ENCODE results near the gene ATAD3B. TPM values are rescaled to one million over a fixed set of nuclear protein-coding genes. Genes with fewer than 3 reads are reported as not detected.

Gene ATAD3B
- total RNA-seq, 1 experiment from 2014 or later: 63.6 TPM

DNA sequence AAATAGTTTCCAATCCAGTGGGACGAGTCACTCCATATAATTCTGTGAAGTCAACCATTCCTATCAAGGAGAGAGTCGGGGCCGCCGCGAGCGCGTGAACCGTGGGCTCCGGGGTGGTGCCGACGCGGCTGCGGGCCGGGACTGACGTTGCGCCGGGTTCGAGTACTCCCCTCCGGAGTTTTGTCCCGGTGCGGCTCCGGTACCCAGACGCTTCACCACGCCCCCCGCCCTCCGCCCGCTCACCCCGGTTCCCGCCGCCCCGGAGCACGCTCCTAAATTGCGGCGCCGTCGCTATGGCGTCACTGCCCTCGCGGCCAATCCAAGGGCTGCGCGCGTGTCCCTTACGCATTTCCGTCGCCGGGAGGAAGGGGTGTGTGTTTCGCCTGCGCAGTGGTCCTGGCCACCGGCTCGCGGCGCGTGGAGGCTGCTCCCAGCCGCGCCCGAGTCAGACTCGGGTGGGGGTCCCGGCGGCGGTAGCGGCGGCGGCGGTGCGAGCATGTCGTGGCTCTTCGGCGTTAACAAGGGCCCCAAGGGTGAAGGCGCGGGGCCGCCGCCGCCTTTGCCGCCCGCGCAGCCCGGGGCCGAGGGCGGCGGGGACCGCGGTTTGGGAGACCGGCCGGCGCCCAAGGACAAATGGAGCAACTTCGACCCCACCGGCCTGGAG is at the start of gene ATAD3B (continued):
- TF ChIP-seq ARID4B (CRISPR knock-in tag; IDR thresholded peaks at IDR 0.05; ENCODE audit: borderline replicate concordance) (peak; percentile 80; the same call in 1 of the 2 replicates), NR1H2 (CRISPR knock-in tag; IDR thresholded peaks at IDR 0.05) (no peak), JUN (CRISPR knock-in tag; IDR thresholded peaks at IDR 0.05) (no peak), PRRX2 (CRISPR knock-in tag; IDR thresholded peaks at IDR 0.05) (no peak), GRHL2 (CRISPR knock-in tag; IDR thresholded peaks at IDR 0.05; ENCODE audit: insufficient replicate concordance, severe bottlenecking) (no peak), ZBTB21 (CRISPR knock-in tag; IDR thresholded peaks at IDR 0.05; ENCODE audit: borderline replicate concordance) (peak; percentile 63; the same call in 1 of the 2 replicates), GABPB1 (CRISPR knock-in tag; IDR thresholded peaks at IDR 0.05) (no peak), FOXK1 (CRISPR knock-in tag; IDR thresholded peaks at IDR 0.05) (peak; percentile 98), TEAD4 (CRISPR knock-in tag; IDR thresholded peaks at IDR 0.05) (0 out of 2 replicates have a peak, but pooled peaks have one; percentile 40), TEAD1 (CRISPR knock-in tag; IDR thresholded peaks at IDR 0.05) (peak; percentile 71; the same call in 1 of the 2 replicates), EMX1 (CRISPR knock-in tag; IDR thresholded peaks at IDR 0.05) (no peak), IRF1 (CRISPR knock-in tag; IDR thresholded peaks at IDR 0.05) (no peak), USF2 (CRISPR knock-in tag; IDR thresholded peaks at IDR 0.05) (peak; percentile 57), CDX4 (CRISPR knock-in tag; IDR thresholded peaks at IDR 0.05; ENCODE audit: borderline replicate concordance) (no peak), SMAD3 (CRISPR knock-in tag; IDR thresholded peaks at IDR 0.05; ENCODE audit: borderline replicate concordance) (no peak), ZNF121 (CRISPR knock-in tag; IDR thresholded peaks at IDR 0.05) (no peak), STAT6 (CRISPR knock-in tag; conservative IDR thresholded peaks at IDR 0.05; ENCODE audit: low read depth) (no peak), ZNF232 (CRISPR knock-in tag; IDR thresholded peaks at IDR 0.05) (no peak), SOX15 (CRISPR knock-in tag; IDR thresholded peaks at IDR 0.05) (no peak), TCF7 (CRISPR knock-in tag; IDR thresholded peaks at IDR 0.05; ENCODE audit: low read depth) (no peak)
- TF ChIP-seq, protein P1, sequence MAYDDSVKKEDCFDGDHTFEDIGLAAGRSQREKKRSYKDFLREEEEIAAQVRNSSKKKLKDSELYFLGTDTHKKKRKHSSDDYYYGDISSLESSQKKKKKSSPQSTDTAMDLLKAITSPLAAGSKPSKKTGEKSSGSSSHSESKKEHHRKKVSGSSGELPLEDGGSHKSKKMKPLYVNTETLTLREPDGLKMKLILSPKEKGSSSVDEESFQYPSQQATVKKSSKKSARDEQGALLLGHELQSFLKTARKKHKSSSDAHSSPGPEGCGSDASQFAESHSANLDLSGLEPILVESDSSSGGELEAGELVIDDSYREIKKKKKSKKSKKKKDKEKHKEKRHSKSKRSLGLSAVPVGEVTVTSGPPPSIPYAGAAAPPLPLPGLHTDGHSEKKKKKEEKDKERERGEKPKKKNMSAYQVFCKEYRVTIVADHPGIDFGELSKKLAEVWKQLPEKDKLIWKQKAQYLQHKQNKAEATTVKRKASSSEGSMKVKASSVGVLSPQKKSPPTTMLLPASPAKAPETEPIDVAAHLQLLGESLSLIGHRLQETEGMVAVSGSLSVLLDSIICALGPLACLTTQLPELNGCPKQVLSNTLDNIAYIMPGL (CRISPR knock-in tag; IDR thresholded peaks at IDR 0.05): 0 out of 2 replicates have a peak, but pooled peaks have one; percentile 42
- TF ChIP-seq, protein P2, sequence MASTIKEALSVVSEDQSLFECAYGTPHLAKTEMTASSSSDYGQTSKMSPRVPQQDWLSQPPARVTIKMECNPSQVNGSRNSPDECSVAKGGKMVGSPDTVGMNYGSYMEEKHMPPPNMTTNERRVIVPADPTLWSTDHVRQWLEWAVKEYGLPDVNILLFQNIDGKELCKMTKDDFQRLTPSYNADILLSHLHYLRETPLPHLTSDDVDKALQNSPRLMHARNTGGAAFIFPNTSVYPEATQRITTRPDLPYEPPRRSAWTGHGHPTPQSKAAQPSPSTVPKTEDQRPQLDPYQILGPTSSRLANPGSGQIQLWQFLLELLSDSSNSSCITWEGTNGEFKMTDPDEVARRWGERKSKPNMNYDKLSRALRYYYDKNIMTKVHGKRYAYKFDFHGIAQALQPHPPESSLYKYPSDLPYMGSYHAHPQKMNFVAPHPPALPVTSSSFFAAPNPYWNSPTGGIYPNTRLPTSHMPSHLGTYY (CRISPR knock-in tag; IDR thresholded peaks at IDR 0.05): no peak
- TF ChIP-seq, protein P3, sequence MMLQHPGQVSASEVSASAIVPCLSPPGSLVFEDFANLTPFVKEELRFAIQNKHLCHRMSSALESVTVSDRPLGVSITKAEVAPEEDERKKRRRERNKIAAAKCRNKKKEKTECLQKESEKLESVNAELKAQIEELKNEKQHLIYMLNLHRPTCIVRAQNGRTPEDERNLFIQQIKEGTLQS (CRISPR knock-in tag; conservative IDR thresholded peaks at IDR 0.05): no peak
- TF ChIP-seq, protein P4, sequence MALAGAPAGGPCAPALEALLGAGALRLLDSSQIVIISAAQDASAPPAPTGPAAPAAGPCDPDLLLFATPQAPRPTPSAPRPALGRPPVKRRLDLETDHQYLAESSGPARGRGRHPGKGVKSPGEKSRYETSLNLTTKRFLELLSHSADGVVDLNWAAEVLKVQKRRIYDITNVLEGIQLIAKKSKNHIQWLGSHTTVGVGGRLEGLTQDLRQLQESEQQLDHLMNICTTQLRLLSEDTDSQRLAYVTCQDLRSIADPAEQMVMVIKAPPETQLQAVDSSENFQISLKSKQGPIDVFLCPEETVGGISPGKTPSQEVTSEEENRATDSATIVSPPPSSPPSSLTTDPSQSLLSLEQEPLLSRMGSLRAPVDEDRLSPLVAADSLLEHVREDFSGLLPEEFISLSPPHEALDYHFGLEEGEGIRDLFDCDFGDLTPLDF (CRISPR knock-in tag; IDR thresholded peaks at IDR 0.05): peak; percentile 36; the same call in 1 of the 2 replicates

Measured in WTC11 (cell line).